Transverse colon (tissue), 4 donors: ENCODE measurements around the gene GABPB1.

Experiments used
- POLR2A ChIP-seq: fragments of 450-650 bp; IDR thresholded peaks from one replicate; pipeline ENCODE4 v1.6.1; 2016; ENCODE audit warnings: antibody characterized with exemption, mild to moderate bottlenecking, moderate library complexity
- POLR2AphosphoS5 ChIP-seq, 3 donors: sonication (generic); formaldehyde crosslinking; IDR thresholded peaks; one replicate each; pipeline ENCODE4 v1.6.1; 2016; ENCODE audit warnings: antibody characterized with exemption in 3 of 3
- TF ChIP-seq, protein P1 (sequence below), 5 experiments: fragments of 200-600 bp in 3 of 5; fragments of 450-650 bp in 2 of 5; sonication (generic) in 3 of 5; IDR thresholded peaks; 1 replicate in 2 of 5; 2 replicates in 3 of 5; pipeline ENCODE4 v1.5.1; 2016 to 2017; ENCODE audit warnings: antibody characterized with exemption in 5 of 5, inconsistent platforms in 3 of 5, mild to moderate bottlenecking in 2 of 5, moderate library complexity in 1 of 5

DNA sequence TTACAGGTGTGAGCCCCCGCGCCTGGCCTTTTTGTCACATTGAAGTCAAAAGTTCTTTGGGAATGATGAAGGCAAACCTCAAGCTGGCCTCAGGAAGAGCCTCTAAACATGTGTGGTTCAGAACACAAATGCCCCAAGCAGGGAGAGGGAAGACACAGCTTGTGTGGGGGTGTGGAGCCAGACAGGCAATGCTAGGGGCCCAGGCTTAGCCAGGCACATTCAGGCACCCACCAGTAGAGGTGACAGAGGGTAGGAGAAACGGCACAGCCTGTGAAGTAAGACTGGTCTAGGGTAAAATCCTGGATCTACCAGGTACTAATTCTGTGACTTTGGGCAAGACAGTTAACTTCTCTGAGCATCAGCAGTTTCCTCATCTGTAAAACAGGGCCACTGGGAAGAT, 93.0 kb downstream of the GABPB1 start:
- TF ChIP-seq, protein P1, sequence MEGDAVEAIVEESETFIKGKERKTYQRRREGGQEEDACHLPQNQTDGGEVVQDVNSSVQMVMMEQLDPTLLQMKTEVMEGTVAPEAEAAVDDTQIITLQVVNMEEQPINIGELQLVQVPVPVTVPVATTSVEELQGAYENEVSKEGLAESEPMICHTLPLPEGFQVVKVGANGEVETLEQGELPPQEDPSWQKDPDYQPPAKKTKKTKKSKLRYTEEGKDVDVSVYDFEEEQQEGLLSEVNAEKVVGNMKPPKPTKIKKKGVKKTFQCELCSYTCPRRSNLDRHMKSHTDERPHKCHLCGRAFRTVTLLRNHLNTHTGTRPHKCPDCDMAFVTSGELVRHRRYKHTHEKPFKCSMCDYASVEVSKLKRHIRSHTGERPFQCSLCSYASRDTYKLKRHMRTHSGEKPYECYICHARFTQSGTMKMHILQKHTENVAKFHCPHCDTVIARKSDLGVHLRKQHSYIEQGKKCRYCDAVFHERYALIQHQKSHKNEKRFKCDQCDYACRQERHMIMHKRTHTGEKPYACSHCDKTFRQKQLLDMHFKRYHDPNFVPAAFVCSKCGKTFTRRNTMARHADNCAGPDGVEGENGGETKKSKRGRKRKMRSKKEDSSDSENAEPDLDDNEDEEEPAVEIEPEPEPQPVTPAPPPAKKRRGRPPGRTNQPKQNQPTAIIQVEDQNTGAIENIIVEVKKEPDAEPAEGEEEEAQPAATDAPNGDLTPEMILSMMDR (IDR thresholded peaks at IDR 0.05), result no peak
- TF ChIP-seq POLR2A (no peak), POLR2AphosphoS5 (IDR thresholded peaks at IDR 0.05) (no peak)
